Muscle of back (tissue), 13 donors: ENCODE results near the gene APOL4. TPM values are rescaled to one million over a fixed set of nuclear protein-coding genes. Genes with fewer than 3 reads are reported as not detected.
"Not testable (repeated sequence)": the region's sequence is repeated elsewhere in the genome, so short reads cannot be mapped to it uniquely, and the experiment has no call there.

ENCODE experiments used
- DNase-seq, 3 donors: peaks; one replicate each; pipeline versions ENCODE4 v3.0.0 to v3.0.0-alpha.2; 2013
- long read RNA-seq, 9 donors: transcript quantifications; one replicate each; lab custom pipeline, GENCODE V29; 2026
- polyA plus RNA-seq, 10 donors: library from polyadenylated mRNA; unstranded; fragments of 120-200 nt; gene quantifications; one replicate each; pipeline ENCODE4 v1.2.1, GENCODE V29; 2013; ENCODE audit not compliant: insufficient read length in 10 of 10

APOL4 gene, protein sequence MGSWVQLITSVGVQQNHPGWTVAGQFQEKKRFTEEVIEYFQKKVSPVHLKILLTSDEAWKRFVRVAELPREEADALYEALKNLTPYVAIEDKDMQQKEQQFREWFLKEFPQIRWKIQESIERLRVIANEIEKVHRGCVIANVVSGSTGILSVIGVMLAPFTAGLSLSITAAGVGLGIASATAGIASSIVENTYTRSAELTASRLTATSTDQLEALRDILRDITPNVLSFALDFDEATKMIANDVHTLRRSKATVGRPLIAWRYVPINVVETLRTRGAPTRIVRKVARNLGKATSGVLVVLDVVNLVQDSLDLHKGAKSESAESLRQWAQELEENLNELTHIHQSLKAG
- polyA plus RNA-seq: 10 to 100 TPM in 9 of 10 donors, 1 to 10 TPM in 1; 5.3 to 24.4 (median 17.1) TPM
- long read RNA-seq, donor 1, partial matches to known transcripts: 8 of 8 reads
- long read RNA-seq, donor 1, other reads (novel, unspliced or antisense): 0 of 8 reads
- long read RNA-seq, donor 2: 0 reads
- long read RNA-seq, donor 3: 0 reads
- long read RNA-seq, donor 4: 0 reads
- long read RNA-seq, donor 5, partial matches to known transcripts: 8 of 8 reads
- long read RNA-seq, donor 5, other reads (novel, unspliced or antisense): 0 of 8 reads
- long read RNA-seq, donor 6: 0 reads
- long read RNA-seq, donor 7: 0 reads
- long read RNA-seq, donor 8: 0 reads
- long read RNA-seq, donor 9: 0 reads

DNA sequence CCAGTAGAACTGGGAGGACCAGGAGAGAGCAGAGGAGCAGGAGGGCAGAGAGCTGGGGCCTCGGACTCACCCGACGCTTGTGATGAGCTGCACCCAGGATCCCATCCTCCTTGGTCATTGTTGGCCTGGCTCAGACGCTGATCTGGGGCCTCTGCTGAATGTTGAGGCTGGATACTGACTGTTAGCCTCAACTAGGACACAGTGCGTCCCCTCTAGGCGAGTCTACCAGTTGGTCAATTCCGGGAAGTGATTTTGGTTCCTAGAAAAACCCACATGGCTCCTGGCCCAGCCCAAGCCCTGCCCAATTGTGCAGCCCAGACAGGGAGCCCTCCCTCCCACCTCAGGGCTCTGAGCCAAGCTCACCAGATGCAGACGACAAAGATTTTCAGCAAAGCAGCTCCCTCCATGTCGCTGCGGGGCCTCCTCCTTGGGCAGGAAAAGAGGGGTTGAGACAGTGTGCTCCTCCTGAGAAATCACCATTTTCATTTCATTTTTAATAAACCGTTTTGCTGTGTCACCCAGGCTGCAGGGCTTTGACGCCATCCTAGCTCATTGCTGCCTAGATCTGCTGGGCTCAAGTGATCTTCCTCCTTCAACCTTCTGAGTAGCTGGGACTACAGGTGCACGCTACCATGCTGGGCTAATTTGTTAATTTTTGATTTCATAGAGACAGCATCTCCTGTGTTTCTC, at the start of gene APOL4:
TSS of gene APOL4 (minus strand) at position 180 of the 690 bp plus-strand sequence. CDS start at position 105, 75 bp downstream.
- DNase-seq: peak in 2 of 3 donors; percentile 83 to 89

DNA sequence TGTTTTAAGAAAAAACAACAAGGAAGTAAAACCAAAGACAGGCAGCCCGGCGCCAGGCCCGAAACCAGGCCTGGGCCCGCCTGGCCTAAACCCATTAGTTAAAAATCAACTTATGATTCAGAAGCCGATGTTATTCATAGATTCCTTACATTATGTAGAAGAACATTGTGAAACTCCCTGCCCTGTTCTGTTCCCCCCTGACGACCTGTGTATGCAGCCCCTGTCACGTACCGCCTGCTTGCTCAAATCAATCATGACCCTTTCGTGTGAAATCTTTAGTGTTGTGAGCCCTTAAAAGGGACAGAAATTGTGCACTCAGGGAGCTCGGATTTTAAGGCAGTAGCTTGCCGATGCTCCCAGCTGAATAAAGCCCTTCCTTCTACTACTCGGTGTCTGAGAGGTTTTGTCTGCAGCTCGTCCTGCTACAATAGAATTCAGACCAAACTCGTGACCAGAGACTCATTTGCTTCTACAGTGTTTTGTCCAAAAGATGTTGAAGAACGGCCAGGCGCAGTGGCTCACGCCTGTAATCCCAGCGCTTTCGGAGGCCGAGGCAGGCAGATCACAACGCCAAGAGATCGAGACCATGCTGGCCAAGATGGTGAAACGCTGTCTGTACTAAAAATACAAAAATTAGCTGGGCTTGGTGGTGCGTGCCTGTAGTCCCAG, 48.8 kb upstream of the APOL4 start:
- DNase-seq: not testable (repeated sequence)

DNA sequence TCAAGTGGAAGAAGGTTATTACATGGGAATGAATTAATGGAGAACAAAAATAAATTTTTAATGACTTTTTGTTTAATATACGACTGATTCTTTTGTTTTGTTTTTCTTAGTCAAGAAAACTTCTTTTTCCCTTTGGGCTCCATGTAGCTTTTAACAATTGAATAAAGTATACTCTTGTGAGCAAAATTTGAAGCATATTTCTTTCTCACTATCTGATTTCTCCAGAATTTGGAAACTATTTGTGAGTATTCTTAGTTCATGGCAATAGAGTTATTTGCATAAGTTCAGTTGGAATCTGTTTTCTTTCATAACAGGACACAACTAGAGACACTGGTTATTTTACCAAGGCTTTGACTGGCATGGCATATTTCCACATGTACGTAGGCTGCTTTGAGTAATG, 47.6 kb upstream of the APOL4 start:
- no peak for DNase-seq

DNA sequence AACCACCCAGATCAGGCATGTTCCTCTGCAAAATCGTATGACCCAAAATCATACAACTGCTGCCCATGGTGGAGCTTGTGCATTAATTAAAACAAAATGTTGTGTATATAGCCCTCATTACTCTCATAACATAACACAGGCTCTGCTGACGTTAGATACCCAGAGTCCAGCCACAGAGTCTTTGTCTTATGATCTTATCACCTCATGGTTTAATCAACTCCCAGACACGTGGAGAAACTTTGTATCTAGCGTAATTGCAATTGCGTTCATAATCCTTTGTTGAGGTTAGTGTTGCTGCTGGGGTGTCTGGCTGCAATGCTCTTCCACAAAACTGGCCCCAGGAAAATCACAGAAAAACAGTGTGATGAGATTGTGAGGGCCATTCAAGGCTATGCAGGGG, 46.3 kb upstream of the APOL4 start:
- no peak for DNase-seq

DNA sequence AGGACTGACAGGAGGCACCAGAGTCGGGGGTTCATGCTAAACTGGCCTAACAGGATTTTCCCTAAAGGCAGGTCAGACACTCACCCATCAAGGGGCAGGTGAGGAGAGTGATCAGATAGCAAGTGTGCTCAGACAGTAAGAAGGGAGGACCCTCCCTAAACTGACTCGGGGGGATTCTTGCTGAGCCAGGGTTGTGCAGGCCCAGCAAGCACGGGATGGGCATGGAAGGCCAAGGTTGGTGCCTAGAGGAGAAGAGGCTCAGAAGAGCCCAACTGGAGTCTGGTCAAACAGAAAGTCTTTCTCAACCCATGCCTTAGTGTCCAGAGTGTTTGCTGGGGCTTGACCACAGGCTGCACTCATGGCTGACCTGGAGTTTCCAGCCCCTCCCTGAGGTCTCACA, 45.1 kb upstream of the APOL4 start:
- DNase-seq: no peak

DNA sequence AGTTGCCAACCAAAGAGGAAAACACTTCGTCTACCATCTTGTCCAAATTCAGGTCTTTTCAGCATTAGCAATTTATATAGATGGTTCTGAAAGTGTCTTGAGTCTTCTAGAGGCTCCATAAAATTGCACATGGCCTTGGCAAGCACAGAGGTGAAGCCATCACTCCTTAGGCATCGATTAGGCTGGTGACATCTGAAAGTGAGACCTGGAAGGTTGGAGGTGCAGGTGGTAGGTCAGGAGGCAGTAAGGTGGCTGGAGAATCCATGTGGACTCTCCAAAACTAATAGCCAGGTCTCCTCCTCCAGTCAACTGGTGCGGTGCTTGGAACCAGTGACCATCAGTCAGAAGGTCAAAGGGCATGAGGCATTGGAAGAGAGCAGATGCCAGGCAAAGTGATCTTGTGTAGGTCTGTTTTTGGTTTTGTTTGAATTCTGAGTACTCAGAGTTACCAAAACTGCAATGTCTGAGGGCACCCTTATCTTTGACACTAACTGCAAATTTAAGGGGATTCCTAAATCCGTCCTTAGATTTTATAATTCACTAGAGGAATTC, 44.3 kb upstream of the APOL4 start:
- no peak for DNase-seq

DNA sequence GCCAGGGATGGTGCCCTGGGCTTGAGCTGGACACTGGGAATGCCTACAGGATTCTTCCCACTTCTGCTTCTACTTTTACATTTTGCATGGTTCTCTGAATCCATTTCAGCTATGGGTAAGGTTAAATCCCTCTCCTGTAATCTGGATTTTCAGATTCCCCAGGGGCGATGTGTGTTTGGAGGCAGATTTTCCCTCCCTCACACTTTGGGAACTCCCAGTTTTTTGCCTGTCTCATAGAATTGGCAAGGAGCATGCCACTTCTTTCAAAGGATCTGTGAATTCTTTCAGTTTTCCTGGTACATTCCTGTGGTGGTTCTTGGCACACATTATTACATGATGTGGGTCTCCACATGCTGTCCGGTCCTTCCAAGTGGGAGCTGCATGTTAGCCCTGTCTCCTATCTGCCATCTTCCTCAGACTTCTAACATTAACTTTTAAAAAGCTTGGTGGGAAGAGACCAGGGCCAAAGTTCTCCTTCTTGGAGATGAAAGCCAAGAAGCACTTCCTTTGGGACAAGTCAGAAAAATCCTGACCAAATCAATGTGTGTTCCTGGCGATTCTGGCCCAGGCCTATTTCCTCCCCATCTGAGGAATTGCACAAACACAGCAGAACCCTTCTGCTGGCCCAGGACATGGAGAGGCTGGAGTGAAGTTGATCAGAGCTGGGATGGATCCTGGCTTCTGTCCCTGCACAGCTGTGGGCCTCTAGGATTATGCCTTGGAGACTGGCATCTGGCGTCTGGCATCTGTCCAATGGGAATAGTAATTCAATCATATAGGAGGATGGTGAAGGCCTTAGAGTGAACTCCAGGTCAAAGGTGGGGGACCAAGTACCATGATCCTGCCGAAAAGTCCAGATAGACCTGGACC, 43.1 kb upstream of the APOL4 start:
- DNase-seq: peak in 1 of 3 donors; percentile 60

DNA sequence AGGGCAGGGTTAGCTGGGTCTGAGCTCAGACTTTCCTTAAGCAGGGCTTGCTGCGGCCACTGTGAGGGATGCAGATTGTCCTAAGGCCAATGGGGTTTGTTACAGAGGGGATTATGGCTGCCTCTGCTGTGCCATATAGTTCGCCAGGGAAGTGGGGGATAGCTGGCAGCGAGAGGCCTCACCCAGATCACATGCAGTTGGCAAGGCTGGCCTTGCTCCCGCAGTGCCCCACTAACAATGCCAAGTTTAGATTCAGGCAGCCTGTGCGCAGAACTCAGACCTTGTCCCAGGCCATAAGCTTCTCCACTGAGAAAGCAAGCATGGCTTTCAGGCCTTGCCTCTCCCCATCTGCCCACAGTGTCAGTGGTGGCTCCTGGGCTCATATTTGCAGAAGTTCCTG, 42.4 kb upstream of the APOL4 start:
- DNase-seq: peak in 1 of 3 donors; percentile 42

DNA sequence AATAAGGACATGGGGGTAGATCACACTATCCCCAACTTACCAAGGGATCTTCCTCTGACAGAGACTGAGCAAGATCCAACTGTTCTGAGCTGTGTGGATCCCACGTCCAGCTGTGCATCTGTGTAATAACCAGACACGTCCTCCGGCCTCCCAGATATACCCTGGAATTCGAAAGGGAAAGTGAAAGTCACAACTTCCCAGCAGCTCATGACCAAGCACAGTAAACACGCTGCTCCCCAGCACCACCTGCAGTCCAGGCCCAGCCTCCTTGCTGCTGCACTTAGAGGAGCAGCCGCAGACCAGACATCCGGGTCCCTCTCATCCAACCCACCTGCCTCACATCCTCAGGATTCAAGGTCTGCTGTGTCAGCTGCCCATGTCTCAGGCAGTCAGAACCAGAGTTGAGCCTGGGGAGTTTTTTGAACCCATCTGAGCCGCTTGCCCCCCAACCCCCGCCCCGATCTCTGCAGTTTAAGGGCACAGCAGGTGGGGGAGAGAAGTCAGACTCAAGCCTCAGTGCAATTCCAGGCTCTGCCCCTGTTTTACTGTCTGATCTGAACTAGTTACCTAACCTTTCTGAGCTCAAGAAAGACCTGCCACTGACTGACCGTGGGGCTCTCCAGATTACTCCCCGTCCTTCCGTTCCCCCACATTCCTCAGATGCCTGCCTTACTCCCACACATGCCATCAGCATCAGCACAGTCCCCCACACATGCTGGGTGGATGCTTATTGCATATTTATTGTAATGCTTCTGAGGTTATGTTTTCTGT, 38.0 kb upstream of the APOL4 start, which contains the start of gene APOL2:
TSS of gene APOL2 (minus strand) at position 127 of the 771 bp plus-strand sequence. CDS start 6,365 bp downstream, outside the sequence.
- peak; percentile 91 to 96 (median 92) for DNase-seq

DNA sequence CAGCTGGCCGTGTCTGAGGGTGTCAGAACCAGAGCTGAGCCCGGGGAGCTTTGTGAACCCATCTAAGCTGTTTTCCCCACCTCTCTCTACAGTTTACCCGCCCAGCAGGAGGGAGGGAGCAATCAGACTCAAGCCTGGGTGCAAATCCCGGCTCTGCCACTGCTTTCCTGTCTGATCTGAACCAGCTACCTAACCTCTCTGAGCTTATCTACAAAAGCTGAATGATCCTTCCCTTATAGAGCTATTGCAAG, 37.5 kb upstream of the APOL4 start:
- DNase-seq: no peak

DNA sequence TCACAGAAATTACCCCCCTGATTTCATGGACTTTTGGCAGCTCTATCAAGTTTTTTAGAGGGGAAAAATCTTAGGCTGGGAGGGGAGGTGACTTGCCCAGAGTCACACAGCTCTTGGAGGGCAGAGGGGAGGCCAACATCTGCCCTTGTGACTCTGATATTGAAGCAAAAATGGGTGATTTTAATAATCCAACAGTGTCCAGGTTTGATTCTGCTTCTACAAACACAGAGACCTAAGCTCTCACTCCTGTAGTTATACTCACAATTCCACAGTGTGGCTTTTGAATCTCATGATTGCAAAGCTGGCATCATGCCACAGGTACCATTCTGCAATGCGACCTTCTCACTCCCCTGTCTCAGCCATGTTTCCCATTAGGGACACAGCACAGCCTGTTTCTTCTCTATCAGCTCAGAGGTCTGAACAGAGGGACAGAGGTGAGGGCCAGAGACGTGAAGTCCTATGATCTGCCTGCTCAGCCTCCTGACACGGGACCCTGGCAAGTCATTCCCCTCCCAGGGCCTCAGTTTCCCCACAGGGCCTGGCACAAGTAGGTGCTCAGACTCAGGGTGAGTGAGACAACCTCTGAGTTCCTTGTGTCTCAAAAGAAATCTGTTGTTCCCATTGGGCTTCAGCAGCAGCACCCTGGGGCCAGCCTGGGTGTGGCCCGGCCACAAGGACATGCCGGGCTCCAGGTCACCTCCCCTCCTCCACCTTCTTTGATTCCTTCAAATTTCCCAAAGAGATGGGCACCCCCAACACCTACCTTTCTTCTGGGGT, 37.0 kb upstream of the APOL4 start:
- peak in 1 of 3 donors; percentile 60 for DNase-seq

DNA sequence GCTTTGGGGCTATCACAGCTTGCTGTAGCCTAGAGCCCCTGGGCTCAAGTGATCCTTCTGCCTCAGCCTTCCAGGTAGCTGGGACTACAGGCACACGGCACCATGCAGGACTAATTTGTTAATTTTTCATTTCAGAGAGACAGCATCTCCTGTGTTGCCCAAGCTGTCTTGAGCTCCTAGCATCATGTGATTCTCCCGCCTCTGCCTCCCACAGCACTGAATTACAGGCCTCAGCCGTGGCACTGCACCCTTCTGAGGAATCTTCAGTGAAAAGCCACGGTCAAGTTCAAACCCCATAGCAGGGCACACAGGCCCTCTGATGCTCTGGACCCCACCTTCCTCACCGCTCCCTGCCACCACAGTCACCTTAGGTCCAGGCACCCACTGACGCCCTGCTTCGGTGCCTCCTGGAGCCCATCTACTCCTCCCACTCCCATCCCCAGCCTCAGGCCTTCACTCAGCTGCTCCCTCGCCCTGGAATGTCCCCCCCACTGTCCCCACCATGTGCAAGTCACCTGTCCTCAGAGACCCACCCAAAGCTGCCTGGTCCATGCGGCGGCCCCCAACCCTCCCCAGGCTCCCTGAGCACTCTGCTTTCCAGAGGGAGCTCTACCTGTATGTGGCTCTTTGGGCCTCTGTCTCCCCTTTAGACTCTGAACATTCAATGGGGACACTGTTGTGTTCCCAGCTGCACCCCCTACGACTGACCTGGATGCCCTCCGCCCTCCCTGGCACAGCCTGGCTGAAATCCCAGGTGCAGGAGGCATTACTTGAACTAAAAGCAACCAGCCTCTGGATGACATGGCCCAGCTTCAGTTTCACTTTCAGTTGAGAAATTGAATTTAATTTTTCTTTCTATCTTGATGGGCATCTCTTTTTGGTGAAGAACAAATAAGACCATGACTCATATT, 36.1 kb upstream of the APOL4 start:
- DNase-seq: peak in 1 of 3 donors; percentile 34

DNA sequence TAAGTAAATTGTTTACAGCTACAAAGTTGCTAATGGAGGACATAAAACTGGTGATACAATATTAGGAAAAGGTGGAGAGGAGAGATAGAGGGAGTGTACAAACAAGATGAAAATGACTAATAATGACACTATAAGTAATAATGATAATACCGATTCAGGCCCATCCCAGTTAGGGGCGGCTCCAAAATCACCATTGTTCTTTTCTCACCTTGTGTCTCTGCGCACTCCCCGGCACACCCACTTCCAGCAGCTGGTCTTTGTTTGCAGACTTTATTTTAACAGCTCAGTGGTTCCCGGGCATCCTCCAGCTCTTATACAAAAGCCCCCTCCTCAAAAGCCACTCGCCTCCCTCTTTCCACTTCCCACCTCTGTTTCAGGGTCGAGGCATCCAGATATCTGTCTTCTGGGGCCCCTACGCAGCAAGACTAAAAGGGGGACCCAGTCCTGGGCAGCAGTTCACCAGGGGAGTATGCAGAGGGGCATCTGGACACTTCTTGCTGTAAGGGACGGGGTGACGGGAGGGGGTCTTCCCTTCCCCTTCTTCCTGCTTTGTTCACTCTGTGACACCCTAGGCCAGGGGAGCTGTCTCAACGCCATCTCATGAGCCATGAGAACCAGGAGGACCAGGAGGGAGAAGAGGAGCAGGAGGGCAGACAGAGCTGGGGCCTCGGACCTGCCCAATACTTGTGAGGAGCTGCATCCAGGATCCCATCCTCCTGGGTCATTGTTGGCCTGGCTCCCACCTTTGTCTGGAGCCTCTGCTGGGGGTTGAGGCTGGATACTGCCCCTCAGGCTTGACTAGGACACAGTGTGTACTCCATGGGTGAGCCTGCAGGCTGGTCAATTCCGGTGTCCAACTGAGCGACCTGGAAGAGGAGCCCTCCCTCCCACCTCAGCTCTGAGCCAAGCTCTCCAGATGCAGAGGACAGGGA, 35.0 kb upstream of the APOL4 start:
- no peak for DNase-seq

DNA sequence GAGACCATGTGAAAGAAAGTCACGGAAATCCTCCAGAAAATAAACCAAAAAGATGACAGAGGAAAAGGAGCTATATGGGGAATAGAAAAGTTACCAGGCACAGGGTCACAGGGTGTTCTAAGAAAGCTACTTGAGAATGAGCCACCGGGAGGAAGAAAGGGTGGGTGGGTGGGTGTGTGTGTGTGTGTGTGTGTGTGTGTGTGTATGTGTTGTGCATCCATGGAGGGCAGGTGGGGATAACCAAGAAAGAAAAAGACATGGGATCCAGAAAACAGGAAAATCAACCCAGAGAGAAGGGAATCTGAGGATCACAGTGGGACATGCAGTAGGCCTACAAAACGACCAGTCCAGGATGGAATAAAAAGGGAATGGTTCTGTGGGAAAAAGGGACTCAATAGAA, 34.0 kb upstream of the APOL4 start:
- no peak for DNase-seq

DNA sequence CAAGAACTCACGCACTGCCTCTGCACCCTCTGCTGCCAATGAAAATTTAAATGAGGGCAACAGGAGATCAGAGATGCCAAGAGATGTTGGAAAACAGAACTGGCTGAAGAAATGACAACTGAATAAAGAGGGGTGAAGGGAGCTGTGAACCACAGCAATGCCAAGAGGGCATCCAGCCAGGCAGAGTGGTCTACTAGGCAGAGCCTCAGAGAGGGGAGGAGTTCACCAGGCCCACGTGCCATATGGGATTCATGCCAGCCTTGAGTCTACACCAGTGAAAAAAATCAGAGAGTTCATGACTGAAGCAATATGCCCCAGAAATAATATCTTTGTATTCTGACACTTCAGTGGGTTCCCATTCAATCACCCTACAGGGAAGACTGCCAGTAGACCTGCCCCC, 33.3 kb upstream of the APOL4 start:
- DNase-seq: no peak

DNA sequence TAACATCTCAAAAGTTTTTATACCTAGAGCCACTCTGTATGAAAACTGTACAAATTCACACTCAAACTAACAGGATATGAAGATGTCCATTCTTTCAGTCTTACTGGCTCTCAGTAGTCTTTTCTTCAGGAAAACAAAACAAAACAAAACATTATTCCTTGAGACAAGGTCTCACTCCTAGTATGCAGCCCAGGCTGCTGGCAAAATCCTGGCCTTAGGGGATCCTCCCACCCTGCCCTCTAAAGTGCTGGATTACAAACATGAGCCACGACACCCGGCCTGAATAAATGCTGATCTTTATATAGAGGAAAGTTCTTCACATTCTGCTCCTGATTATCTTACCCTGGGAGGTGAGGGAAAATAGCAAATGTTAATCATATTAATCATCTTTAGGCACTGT, 32.6 kb upstream of the APOL4 start:
- DNase-seq: no peak

DNA sequence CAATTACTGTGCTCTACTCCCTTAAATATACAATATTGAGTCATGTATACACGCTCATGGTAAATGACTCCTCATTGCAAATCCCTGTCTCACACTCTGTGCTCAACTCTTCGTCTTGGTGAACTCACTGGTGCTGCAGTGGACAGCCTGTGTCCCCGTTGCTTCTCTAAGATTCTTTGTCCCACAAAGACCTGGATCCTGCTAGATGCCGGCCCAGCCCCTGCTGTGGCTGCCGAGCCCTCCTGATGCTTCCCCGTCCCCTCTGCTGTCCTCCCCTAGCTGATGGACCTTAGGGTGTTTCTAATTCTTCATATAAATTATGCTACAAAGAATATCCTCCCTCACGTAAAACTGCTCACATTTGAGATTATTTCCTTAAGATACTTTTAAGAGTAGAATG, 32.2 kb upstream of the APOL4 start:
- DNase-seq: no peak
